DOHH2 (cell line): ENCODE data around the gene CDKL5.

Source experiments
- EZH2phosphoT487 ChIP-seq: fragments of 200-600 bp; sonication (generic); IDR thresholded peaks from 2 replicates; pipeline ENCODE4 v1.6.1; 2017; ENCODE audit warnings: borderline replicate concordance, mild to moderate bottlenecking, antibody characterized with exemption, low read length, moderate library complexity, mixed read lengths
- TF ChIP-seq, protein P1 (sequence below): fragments of 200-600 bp; sonication (generic); IDR thresholded peaks from one replicate; pipeline ENCODE4 v1.5.1; 2014; ENCODE audit warnings: antibody characterized with exemption, mild to moderate bottlenecking, low read depth, low read length; ENCODE audit not compliant: poor library complexity, severe bottlenecking

DNA sequence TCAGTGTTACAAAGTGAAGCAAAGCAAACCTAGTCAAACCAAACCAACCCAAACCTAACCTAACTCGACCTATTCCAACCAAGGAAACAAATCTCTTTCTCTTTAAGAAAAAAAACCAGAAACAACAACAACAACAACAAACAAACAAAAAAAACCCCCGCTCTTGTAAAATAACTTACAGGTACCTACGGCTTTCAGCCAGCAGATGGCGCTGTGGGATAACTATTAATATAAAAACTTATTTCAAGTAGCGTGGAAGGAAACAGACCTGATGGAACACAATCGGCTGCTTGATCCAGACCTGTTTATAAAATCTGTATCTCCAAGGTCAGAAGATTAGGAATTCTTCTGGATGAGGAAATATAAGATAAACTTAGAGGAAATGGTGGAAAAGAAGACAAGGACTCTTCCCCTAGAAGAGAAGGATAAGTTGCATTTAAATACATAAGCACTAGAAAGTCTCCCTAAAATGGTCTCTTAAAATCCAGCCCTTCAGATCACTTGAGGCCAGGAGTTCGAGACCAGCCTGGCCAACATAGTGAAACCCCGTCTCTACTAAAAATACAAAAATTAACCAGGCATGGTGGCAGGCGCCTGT lies 34.4 kb upstream of the CDKL5 start:
- TF ChIP-seq, protein P1, sequence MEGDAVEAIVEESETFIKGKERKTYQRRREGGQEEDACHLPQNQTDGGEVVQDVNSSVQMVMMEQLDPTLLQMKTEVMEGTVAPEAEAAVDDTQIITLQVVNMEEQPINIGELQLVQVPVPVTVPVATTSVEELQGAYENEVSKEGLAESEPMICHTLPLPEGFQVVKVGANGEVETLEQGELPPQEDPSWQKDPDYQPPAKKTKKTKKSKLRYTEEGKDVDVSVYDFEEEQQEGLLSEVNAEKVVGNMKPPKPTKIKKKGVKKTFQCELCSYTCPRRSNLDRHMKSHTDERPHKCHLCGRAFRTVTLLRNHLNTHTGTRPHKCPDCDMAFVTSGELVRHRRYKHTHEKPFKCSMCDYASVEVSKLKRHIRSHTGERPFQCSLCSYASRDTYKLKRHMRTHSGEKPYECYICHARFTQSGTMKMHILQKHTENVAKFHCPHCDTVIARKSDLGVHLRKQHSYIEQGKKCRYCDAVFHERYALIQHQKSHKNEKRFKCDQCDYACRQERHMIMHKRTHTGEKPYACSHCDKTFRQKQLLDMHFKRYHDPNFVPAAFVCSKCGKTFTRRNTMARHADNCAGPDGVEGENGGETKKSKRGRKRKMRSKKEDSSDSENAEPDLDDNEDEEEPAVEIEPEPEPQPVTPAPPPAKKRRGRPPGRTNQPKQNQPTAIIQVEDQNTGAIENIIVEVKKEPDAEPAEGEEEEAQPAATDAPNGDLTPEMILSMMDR, result peak; percentile 42
- TF ChIP-seq EZH2phosphoT487, result no peak
